Measurements from ENCODE around the gene ZRANB3. TPM values are rescaled to one million over a fixed set of nuclear protein-coding genes. Genes with fewer than 3 reads are reported as not detected.

The ZRANB3 gene
- total and polyA plus RNA-seq, 10 of the 15 experiments (the other 5 are each of a cell fraction or from before 2014, with no cell fraction given) = 5.6 to 11.4 (median 9.9) TPM

DNA sequence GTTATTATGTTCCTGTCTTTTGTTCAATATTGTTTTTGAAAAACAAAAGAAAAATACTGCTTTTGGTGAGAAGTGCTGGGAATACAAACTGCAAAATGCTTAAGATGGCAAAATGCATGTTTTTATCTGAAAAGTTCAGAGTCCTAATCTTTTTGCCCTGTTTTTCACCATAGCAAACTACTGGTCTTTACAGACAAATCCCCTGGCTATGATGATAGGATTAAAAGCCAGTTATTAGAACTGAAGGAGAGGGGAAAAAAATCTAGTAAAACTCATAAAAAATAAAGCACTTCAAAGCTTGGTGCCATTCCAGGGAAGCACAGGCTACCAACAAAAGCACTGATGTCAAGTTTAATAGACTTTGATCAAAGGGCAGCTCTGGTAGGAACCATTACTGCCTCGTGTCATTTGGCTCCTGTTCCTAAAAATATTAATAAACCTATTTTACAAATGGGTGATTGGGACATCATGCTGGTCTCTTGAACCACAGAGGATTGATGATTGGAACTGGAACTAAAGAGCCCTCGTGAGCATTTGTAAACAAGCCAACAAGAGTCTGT is 284.2 kb downstream of the ZRANB3 start:
- no peak overlapping the region for H3K4me2 ChIP-seq (ENCODE audit: control insufficient read depth, insufficient read depth)
- H3K9ac ChIP-seq (ENCODE audit: control insufficient read depth, insufficient read depth, low read length) = no peak overlapping the region
- no peak for FAIRE-seq
- no peaks in the 10 kb centered on the region for H3K4me1 ChIP-seq (ENCODE audit: control insufficient read depth, insufficient read depth, low read length)
- TF ChIP-seq CHD2 (IDR thresholded peaks at IDR 0.05; ENCODE audit: borderline replicate concordance, low read depth, low read length) = no peak
- no peak for TF ChIP-seq MXI1 (IDR thresholded peaks at IDR 0.05; ENCODE audit: low read depth, low read length)
- no peak for TF ChIP-seq CHD1 (IDR thresholded peaks at IDR 0.05; ENCODE audit: low read depth, low read length)
- TF ChIP-seq TCF12 (IDR thresholded peaks at IDR 0.05; ENCODE audit: low read depth, low read length) = no peak
- TF ChIP-seq, protein P1, sequence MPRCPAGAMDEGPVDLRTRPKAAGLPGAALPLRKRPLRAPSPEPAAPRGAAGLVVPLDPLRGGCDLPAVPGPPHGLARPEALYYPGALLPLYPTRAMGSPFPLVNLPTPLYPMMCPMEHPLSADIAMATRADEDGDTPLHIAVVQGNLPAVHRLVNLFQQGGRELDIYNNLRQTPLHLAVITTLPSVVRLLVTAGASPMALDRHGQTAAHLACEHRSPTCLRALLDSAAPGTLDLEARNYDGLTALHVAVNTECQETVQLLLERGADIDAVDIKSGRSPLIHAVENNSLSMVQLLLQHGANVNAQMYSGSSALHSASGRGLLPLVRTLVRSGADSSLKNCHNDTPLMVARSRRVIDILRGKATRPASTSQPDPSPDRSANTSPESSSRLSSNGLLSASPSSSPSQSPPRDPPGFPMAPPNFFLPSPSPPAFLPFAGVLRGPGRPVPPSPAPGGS (IDR thresholded peaks at IDR 0.05; ENCODE audit: borderline replicate concordance, insufficient read depth, low read depth, low read length, poor library complexity, severe bottlenecking) = no peak
- TF ChIP-seq ZBTB33 (IDR thresholded peaks at IDR 0.05) = no peak
- TF ChIP-seq, protein P2, sequence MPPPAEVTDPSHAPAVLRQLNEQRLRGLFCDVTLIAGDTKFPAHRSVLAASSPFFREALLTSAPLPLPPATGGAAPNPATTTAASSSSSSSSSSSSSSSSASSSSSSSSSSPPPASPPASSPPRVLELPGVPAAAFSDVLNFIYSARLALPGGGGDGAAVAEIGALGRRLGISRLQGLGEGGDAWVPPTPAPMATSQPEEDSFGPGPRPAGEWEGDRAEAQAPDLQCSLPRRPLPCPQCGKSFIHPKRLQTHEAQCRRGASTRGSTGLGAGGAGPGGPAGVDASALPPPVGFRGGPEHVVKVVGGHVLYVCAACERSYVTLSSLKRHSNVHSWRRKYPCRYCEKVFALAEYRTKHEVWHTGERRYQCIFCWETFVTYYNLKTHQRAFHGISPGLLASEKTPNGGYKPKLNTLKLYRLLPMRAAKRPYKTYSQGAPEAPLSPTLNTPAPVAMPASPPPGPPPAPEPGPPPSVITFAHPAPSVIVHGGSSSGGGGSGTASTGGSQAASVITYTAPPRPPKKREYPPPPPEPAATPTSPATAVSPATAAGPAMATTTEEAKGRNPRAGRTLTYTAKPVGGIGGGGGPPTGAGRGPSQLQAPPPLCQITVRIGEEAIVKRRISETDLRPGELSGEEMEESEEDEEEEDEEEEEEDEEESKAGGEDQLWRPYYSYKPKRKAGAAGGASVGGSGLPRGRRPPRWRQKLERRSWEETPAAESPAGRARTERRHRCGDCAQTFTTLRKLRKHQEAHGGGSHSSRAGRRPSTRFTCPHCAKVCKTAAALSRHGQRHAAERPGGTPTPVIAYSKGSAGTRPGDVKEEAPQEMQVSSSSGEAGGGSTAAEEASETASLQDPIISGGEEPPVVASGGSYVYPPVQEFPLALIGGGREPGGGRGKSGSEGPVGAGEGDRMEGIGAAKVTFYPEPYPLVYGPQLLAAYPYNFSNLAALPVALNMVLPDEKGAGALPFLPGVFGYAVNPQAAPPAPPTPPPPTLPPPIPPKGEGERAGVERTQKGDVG (CRISPR knock-in tag; IDR thresholded peaks at IDR 0.05) = no peak
- TF ChIP-seq ATF2 (IDR thresholded peaks at IDR 0.05; ENCODE audit: low read length) = no peak
- TF ChIP-seq PML (IDR thresholded peaks at IDR 0.05; ENCODE audit: low read length) = no peak
- no peak for TF ChIP-seq ASH2L (IDR thresholded peaks at IDR 0.05; ENCODE audit: borderline replicate concordance, low read depth)
- no peak for TF ChIP-seq BRCA1 (IDR thresholded peaks at IDR 0.05; ENCODE audit: low read depth, low read length)
- TF ChIP-seq IKZF2 (IDR thresholded peaks at IDR 0.05) = no peak
- no peak for TF ChIP-seq PAX5 (IDR thresholded peaks at IDR 0.05; ENCODE audit: borderline replicate concordance, low read depth, low read length)
- no peak for TF ChIP-seq NRF1 (conservative IDR thresholded peaks at IDR 0.05; ENCODE audit: low read depth, low read length)
- TF ChIP-seq RELA (IDR thresholded peaks at IDR 0.05; ENCODE audit: borderline replicate concordance, partially characterized antibody) = no peak
- CTCF ChIA-PET = no interaction called here
- in situ Hi-C loops (cut with MboI) = no loop called here
- ATAC-seq = no peak
- no peaks in the 10 kb centered on the region for H3K79me2 ChIP-seq (ENCODE audit: control insufficient read depth, insufficient read depth, low read length)
- H3K27me3 ChIP-seq (replicated peaks in 1 of 2; ENCODE audit: control insufficient read depth in 2 of 2, insufficient read depth in 2 of 2, low read length in 1 of 2) = no peaks in the 10 kb centered on the region
- H3K36me3 ChIP-seq (ENCODE audit: control insufficient read depth in 2 of 2, insufficient read depth in 2 of 2, low read length in 1 of 2) = no peaks in the 10 kb centered on the region; a peak in 1 of 4 replicates
- RAD21 ChIA-PET (ENCODE audit: unreplicated experiment) = no interaction called here
- no peak overlapping the region for H3K4me3 ChIP-seq
- SMC1A ChIA-PET (ENCODE audit: uncharacterized antibody, unreplicated experiment) = interaction anchor here (1.3 kb wide), 1 partner anchor 18 kb away, joined by 3 read pairs; no protein-coding TSS in a partner anchor
- no TSS peak for BruUV-seq (replicated peaks)
- no peak overlapping the region for H3K27ac ChIP-seq (ENCODE audit: control insufficient read depth, insufficient read depth)
- no peaks in the 10 kb centered on the region for H4K20me1 ChIP-seq (ENCODE audit: control insufficient read depth, insufficient read depth)
- intact Hi-C loops (cut with micrococcal nuclease; ENCODE audit: unreplicated experiment) = no loop called here
- 60% methylated on average over 2 of the region's 2 CpGs for WGBS (ENCODE audit: insufficient coverage, insufficient replicate concordance, low lambda C conversion rate, missing lambda C conversion rate)
- no peak for DNase-seq (ENCODE audit: low read depth, low spot score)
- no peak overlapping the region for H2AFZ ChIP-seq (ENCODE audit: control insufficient read depth, low read depth, low read length)
- POLR2A ChIA-PET = no interaction called here
- peaks cover 4% of the 10 kb centered on the region; the same call in 2 of the 3 replicates for H3K9me3 ChIP-seq (replicated peaks; ENCODE audit: control insufficient read depth, insufficient read depth, low read length)

Measured in GM12878 (cell line).